Activated naive CD8-positive, alpha-beta T cell treated with anti-CD3 and anti-CD28 coated beads, Interleukin-2, amount 50 U/mL, for 24 hours (primary cell): ENCODE results near the gene OR4D2.
"Not testable (repeated sequence)": the region's sequence is repeated elsewhere in the genome, so short reads cannot be mapped to it uniquely, and the experiment has no call there.

ENCODE experiments used
- ATAC-seq: fragments of 150-1000 bp; cut with Tn5 transposase; one replicate; pipeline ENCODE4 v1.10.0; 2021
- DNase-seq: peaks from one replicate; pipeline ENCODE4 v3.0.0; 2021
- H3K27ac Mint-ChIP-seq: one replicate; pipeline ENCODE4 v1.8.0; 2021; ENCODE audit warnings: mild to moderate bottlenecking, mixed read lengths
- H3K27me3 Mint-ChIP-seq: one replicate; pipeline ENCODE4 v1.8.0; 2021; ENCODE audit warnings: mixed read lengths
- H3K36me3 Mint-ChIP-seq: one replicate; pipeline ENCODE4 v1.8.0; 2021; ENCODE audit warnings: low read depth, mixed read lengths
- H3K4me1 Mint-ChIP-seq: one replicate; pipeline ENCODE4 v1.8.0; 2021; ENCODE audit warnings: mixed read lengths
- H3K4me3 Mint-ChIP-seq: one replicate; pipeline ENCODE4 v1.8.0; 2021; ENCODE audit warnings: mild to moderate bottlenecking, moderate library complexity, mixed read lengths
- H3K9me3 Mint-ChIP-seq: one replicate; pipeline ENCODE4 v1.8.0; 2021; ENCODE audit warnings: mixed read lengths

OR4D2 gene

DNA sequence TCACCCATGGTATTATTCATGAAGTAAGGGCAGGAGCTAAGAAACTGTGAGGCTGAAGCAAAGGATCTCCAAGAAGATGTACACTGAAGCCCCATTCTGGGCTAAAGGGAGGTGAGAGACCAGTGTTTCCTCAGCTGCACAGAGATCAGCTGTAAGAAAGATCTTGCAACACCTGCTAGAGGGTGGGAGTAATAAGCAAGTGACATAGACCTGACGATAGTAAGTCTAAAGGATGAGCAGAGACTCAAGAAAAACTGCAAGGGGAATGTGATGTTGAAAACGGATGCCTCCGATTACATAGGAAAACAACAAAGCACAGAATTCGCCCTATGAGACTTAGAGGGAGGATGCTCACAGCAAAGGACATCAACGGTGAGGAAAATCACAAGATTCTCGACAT lies at the start of gene OR4D2:
Gene OR4D2 (plus strand): TSS at position 301 of the 400 bp plus-strand sequence. CDS start 2,674 bp downstream, outside the sequence.
- Mint-ChIP-seq H3K9me3 (no peaks in the 10 kb centered on the region), H3K4me3 (no peak within 1 kb of the TSS), H3K4me1 (peaks cover 29% of the 10 kb centered on the region), H3K27me3 (peaks cover 2% of the 10 kb centered on the region), H3K27ac (no peak within 1 kb of the TSS), H3K36me3 (no peaks in the 10 kb centered on the region)
- DNase-seq (no peak), ATAC-seq (no peak)

- Mint-ChIP-seq H3K27ac (no peak overlapping the region), H3K27me3 (peaks cover 9% of the 10 kb centered on the region), H3K4me3 (no peak overlapping the region), H3K36me3 (no peaks in the 10 kb centered on the region), H3K4me1 (peaks cover 3% of the 10 kb centered on the region), H3K9me3 (no peaks in the 10 kb centered on the region)
- ATAC-seq (no peak), DNase-seq (no peak)
Observed at GRCh38 chr17:58117382-58117781, 49.4 kb upstream of the OR4D2 start.

DNA sequence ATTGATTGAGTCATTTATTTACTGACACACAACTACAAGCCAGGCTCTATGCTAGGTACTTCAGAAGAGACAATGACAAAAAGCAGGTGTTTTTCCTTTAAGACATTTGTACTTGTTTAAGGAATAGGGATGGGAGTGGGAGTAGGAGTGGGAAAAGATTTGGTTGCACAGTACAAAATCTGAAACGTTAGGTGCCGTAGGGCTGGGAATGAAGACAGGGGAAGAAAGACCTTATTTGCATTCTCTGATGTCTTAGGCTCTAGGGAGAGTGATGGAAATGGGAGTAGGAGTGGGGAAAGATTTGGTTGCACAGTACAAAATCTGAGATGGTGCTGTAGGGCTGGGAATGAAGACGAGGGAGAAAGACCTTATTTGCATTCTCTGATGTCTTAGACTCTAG lies 47.3 kb upstream of the OR4D2 start:
- ATAC-seq, result no peak
- H3K4me1 Mint-ChIP-seq, result peaks cover 3% of the 10 kb centered on the region
- H3K27me3 Mint-ChIP-seq, result peaks cover 9% of the 10 kb centered on the region
- H3K36me3 Mint-ChIP-seq, result no peaks in the 10 kb centered on the region
- no peak for DNase-seq
- H3K27ac Mint-ChIP-seq, result no peak overlapping the region
- no peaks in the 10 kb centered on the region for H3K9me3 Mint-ChIP-seq
- H3K4me3 Mint-ChIP-seq, result no peak overlapping the region

DNA sequence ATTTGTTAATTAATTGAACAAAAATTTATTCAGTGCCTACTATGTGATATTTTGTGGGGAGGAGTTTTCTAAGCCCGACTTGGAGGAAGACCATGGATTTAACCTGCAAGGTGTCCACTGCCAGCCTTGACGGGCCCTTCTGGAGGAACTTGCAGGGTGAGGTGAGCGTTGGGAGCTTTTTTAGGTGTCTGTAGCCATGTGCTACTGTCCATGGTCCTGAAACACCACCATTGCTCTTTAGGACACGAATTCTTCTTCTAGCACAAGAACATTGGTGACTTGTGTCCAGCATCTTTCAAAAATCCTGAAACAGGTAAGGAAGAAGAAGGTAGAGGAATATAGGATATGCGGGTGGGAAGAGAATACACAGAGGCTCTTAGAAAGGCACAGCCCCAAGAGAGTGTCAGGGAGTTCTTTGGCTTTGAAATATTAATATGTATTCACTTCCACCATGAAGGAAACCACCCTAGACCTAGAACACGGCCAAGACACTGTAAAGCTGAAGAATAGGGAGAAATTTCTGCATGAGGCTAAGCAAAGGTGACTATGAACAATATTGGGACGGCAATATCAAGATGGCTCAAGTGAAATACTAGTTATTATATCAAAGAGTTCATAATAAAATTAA lies 46.5 kb upstream of the OR4D2 start:
- H3K36me3 Mint-ChIP-seq, result no peaks in the 10 kb centered on the region
- H3K27me3 Mint-ChIP-seq, result peaks cover 9% of the 10 kb centered on the region
- H3K4me3 Mint-ChIP-seq, result no peak overlapping the region
- H3K27ac Mint-ChIP-seq, result no peak overlapping the region
- H3K9me3 Mint-ChIP-seq, result no peaks in the 10 kb centered on the region
- peaks cover 3% of the 10 kb centered on the region for H3K4me1 Mint-ChIP-seq
- DNase-seq, result peak; percentile 37
- ATAC-seq, result no peak

GRCh38 chr17:58121925-58122324 lies 44.9 kb upstream of the OR4D2 start:
- H3K9me3 Mint-ChIP-seq, result no peaks in the 10 kb centered on the region
- no peak overlapping the region for H3K27ac Mint-ChIP-seq
- no peaks in the 10 kb centered on the region for H3K36me3 Mint-ChIP-seq
- no peak overlapping the region for H3K4me3 Mint-ChIP-seq
- H3K27me3 Mint-ChIP-seq, result peaks cover 9% of the 10 kb centered on the region
- ATAC-seq (no peak), DNase-seq (peak; percentile 5)
- H3K4me1 Mint-ChIP-seq, result peaks cover 3% of the 10 kb centered on the region

DNA sequence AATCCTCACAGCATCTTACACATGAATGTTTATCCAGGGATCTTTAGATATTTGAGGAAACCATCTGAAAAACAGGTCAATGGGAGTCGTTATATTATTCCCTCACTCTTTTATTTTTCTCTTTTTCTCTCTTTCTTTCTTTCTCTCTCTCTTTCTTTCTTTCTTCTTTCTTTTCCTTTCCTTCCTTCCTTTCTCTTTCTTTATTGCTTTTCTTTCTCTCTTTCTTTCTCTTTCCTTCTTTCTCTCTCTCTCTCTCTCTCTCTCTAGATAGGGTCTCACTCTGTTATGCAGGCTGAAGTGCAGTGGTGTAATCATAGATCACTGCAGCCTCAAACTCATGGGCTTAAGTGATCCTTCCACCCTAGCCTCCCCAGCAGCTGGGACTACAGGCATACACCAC lies 38.9 kb upstream of the OR4D2 start:
- Mint-ChIP-seq H3K36me3 (no peaks in the 10 kb centered on the region), H3K27ac (no peak overlapping the region), H3K27me3 (peaks cover 3% of the 10 kb centered on the region), H3K4me1 (no peaks in the 10 kb centered on the region), H3K4me3 (no peak overlapping the region), H3K9me3 (no peaks in the 10 kb centered on the region)
- DNase-seq (no peak), ATAC-seq (no peak)

DNA sequence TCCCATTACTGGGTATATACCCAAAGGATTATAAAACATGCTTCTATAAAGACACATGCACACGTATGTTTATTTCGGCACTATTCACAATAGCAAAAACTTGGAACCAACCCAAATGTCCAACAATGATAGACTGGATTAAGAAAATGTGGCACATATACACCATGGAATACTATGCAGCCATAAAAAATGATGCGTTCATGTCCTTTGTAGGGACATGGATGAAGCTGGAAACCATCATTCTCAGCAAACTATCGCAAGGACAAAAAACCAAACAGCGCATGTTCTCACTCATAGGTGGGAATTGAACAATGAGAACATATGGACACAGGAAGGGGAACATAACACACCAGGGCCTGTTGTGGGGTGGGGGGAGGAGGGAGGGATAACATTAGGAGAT lies 34.1 kb upstream of the OR4D2 start:
- not testable (repeated sequence) for H3K4me1 Mint-ChIP-seq, DNase-seq, H3K4me3 Mint-ChIP-seq, H3K36me3 Mint-ChIP-seq, ATAC-seq, H3K9me3 Mint-ChIP-seq, H3K27ac Mint-ChIP-seq, H3K27me3 Mint-ChIP-seq

GRCh38 chr17:58136669-58137279 lies 30.0 kb upstream of the OR4D2 start:
- H3K27me3 Mint-ChIP-seq, result peaks cover 3% of the 10 kb centered on the region

DNA sequence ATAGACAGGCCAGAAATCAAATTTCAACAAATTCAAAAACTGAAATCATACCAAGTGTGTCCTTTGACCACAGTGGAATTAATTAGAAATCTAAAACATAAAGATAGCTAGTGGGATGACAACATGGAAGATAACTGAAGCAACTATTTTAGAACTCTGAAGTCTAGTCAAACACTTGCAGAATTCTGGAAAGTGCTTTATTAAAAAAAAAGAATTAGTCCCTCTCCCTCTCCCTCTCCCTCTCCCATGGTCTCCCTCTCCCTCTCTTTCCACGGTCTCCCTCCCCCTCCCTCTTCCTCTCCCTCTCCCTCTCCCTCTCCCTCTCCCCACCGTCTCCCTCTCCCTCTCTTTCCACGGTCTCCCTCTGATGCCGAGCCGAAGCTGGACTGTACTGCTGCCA lies 25.3 kb upstream of the OR4D2 start:
- no peaks in the 10 kb centered on the region for H3K27me3 Mint-ChIP-seq
- ATAC-seq, result no peak
- H3K27ac Mint-ChIP-seq, result no peak overlapping the region
- H3K36me3 Mint-ChIP-seq, result peaks cover 9% of the 10 kb centered on the region
- H3K4me3 Mint-ChIP-seq, result no peak overlapping the region
- no peak for DNase-seq
- no peaks in the 10 kb centered on the region for H3K4me1 Mint-ChIP-seq
- peaks cover 33% of the 10 kb centered on the region for H3K9me3 Mint-ChIP-seq

More at GRCh38 chr17:58136669-58137279, 30.0 kb upstream of the OR4D2 start:
- Mint-ChIP-seq H3K9me3 (peaks cover 8% of the 10 kb centered on the region), H3K27ac (no peak overlapping the region), H3K4me1 (no peaks in the 10 kb centered on the region), H3K36me3 (no peaks in the 10 kb centered on the region), H3K4me3 (no peak overlapping the region)
- DNase-seq (no peak), ATAC-seq (no peak)

DNA sequence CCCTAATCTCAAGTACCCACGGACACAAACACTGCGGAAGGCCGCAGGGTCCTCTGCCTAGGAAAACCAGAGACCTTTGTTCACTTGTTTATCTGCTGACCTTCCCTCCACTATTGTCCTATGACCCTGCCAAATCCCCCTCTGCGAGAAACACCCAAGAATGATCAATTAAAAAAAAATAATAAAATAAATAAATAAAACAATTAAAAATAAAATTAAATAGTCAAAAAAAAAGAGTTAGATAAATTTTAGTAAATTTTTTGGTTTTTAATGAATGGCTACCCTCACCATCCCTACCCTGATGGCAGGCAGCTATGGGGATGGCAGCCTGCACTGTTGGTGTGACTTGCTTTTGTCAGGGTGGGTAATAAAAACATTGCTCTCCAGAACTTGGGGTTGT lies 23.4 kb upstream of the OR4D2 start:
- not testable (repeated sequence) for H3K27me3 Mint-ChIP-seq, ATAC-seq, H3K4me1 Mint-ChIP-seq, H3K27ac Mint-ChIP-seq, DNase-seq, H3K4me3 Mint-ChIP-seq
- peaks cover 29% of the 10 kb centered on the region for H3K9me3 Mint-ChIP-seq
- H3K36me3 Mint-ChIP-seq, result peaks cover 11% of the 10 kb centered on the region

DNA sequence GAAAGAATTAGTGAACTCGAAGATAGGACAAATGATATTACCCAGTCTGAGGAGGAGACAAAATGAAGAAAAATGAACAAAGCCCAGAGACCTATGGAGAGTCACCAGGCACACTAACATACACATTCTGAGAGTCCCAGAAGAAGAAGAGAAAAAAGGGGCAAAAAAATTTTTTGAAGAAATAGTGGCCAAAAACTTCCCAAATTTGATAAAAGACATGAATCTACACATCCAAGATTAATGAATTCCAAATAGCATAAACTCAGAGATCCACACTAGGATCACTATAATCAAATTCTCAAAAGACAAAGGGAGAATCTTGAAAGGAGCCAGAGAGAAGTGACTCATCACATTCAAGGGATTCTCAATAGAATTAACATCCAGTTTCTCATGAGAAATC lies 22.0 kb upstream of the OR4D2 start:
- peaks cover 11% of the 10 kb centered on the region for H3K36me3 Mint-ChIP-seq
- no peak overlapping the region for H3K4me3 Mint-ChIP-seq
- no peaks in the 10 kb centered on the region for H3K27me3 Mint-ChIP-seq
- no peak overlapping the region for H3K27ac Mint-ChIP-seq
- H3K4me1 Mint-ChIP-seq, result no peaks in the 10 kb centered on the region
- DNase-seq (no peak), ATAC-seq (no peak)
- H3K9me3 Mint-ChIP-seq, result peaks cover 29% of the 10 kb centered on the region

DNA sequence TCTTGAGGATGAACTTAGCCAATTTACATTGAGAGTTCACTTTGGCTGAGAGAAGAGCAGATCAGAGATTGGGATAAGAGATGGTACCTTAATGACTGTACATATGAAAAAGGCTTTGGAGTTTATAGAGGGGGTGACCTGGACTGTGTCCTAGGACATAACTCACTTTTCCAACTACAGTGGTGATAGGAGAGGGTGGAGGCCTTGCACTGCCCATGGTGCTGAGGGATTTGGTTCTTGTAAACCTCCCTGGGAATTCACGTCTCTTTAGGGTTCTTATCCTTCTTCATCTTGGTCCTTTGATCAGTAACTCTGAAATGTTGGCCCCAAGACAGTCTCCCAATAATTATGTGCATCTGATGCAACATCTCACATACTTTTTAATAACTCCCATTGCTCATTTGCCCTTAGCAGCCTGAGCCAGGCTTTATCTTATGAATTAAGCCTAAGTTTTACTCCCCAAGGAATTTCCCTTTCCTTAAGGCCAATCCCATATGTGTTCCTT lies 18.8 kb upstream of the OR4D2 start, which contains the start of gene OR4D1:
Gene OR4D1 (plus strand): TSS at position 455 of the 505 bp plus-strand sequence. CDS start 6,770 bp downstream, outside the sequence.
- H3K36me3 Mint-ChIP-seq, result peaks cover 11% of the 10 kb centered on the region
- no peak within 1 kb of the TSS for H3K4me3 Mint-ChIP-seq
- no peaks in the 10 kb centered on the region for H3K27me3 Mint-ChIP-seq
- peaks cover 29% of the 10 kb centered on the region for H3K9me3 Mint-ChIP-seq
- ATAC-seq, result no peak
- peaks cover 13% of the 10 kb centered on the region for H3K4me1 Mint-ChIP-seq
- no peak within 1 kb of the TSS for H3K27ac Mint-ChIP-seq
- no peak for DNase-seq

GRCh38 chr17:58148609-58149008 lies 18.2 kb upstream of the OR4D2 start:
- Mint-ChIP-seq H3K4me3 (no peak overlapping the region), H3K36me3 (peaks cover 11% of the 10 kb centered on the region), H3K27ac (no peak overlapping the region), H3K9me3 (peaks cover 28% of the 10 kb centered on the region), H3K27me3 (no peaks in the 10 kb centered on the region), H3K4me1 (peaks cover 19% of the 10 kb centered on the region)
- ATAC-seq (no peak), DNase-seq (no peak)

DNA sequence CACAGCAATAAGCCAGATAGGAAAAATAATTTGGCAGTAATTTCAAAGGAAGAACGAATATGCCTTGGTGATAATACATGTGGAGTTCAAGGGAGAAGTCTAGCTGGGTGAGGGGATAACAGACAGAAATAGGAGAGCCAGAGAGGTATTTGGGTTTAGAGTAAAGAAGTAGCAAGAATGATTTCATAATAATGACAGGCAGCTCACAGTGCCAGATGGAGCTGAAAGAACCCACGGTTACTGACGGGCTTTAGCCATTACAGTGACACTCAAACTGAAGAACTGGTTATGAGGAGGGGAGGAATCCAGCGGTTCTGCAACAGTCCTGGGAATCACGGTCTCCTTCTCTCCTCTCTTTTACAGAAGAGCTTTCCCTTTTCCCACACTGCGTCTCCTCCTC lies 16.4 kb upstream of the OR4D2 start:
- H3K36me3 Mint-ChIP-seq, result peaks cover 8% of the 10 kb centered on the region
- no peak overlapping the region for H3K27ac Mint-ChIP-seq
- peaks cover 36% of the 10 kb centered on the region for H3K4me1 Mint-ChIP-seq
- DNase-seq (no peak), ATAC-seq (no peak)
- H3K9me3 Mint-ChIP-seq, result peaks cover 12% of the 10 kb centered on the region
- no peaks in the 10 kb centered on the region for H3K27me3 Mint-ChIP-seq
- no peak overlapping the region for H3K4me3 Mint-ChIP-seq

DNA sequence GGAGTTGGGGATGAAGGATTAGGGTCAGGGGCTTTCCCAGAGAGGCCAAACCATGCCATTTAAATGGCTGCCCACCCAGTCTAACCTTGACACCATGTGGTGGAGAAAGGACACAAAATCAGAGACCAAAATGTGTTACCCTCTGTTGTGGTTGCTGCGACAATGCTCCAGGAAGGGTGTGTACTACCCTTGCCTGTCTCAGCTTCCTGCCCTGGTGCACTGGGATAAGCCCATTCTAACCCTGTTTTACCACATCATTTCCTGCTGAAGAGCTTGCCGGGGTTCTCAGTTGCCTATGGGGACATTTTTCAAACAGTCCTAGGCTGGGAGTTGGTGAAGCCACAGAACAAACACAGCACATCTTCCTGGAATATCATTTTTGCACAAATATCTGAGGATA lies 13.7 kb upstream of the OR4D2 start:
- Mint-ChIP-seq H3K27me3 (no peaks in the 10 kb centered on the region), H3K9me3 (no peaks in the 10 kb centered on the region), H3K27ac (peak overlapping the region; percentile 63), H3K36me3 (peaks cover 1% of the 10 kb centered on the region), H3K4me1 (peaks cover 55% of the 10 kb centered on the region), H3K4me3 (peak overlapping the region; percentile 28)
- ATAC-seq, result peak; percentile 83
- peak; percentile 40 for DNase-seq
